GM18858 (cell line): ENCODE results near the gene C7orf57.

Experiments
- ATAC-seq: cut with Tn5 transposase; IDR thresholded peaks from one replicate; pipeline ENCODE4 v1.9.1; 2021; ENCODE audit not compliant: unreplicated experiment

Gene C7orf57

GRCh38 chr7:48084727-48085432 is 49.5 kb downstream of the C7orf57 start:
- ATAC-seq, result peak; percentile 75

GRCh38 chr7:48085433-48085791 is 50.1 kb downstream of the C7orf57 start:
- no peak for ATAC-seq

- ATAC-seq, result no peak
Observed at GRCh38 chr7:48085942-48086341, 50.6 kb downstream of the C7orf57 start.

- peak; percentile 27 for ATAC-seq
Observed at GRCh38 chr7:48087349-48087748, 52.0 kb downstream of the C7orf57 start.

- ATAC-seq, result peak; percentile 36
Observed at GRCh38 chr7:48088559-48089045, 53.3 kb downstream of the C7orf57 start.

- ATAC-seq, result peak; percentile 32
Observed at GRCh38 chr7:48089046-48090003, 54.0 kb downstream of the C7orf57 start, which contains the start of gene UPP1. UPP1 (plus strand) TSS chr7:48089265; CDS start chr7:48094784, 5,519 bp downstream.

- no peak for ATAC-seq
Observed at GRCh38 chr7:48090095-48090805, 54.9 kb downstream of the C7orf57 start.

GRCh38 chr7:48091506-48092433 is 56.4 kb downstream of the C7orf57 start:
- ATAC-seq, result no peak

- no peak for ATAC-seq
Observed at GRCh38 chr7:48094861-48095293, 59.5 kb downstream of the C7orf57 start.

GRCh38 chr7:48096273-48096672 is 60.9 kb downstream of the C7orf57 start:
- no peak for ATAC-seq

- no peak for ATAC-seq
Observed at GRCh38 chr7:48097521-48098231, 62.3 kb downstream of the C7orf57 start.

- ATAC-seq, result no peak
Observed at GRCh38 chr7:48098846-48099245, 63.5 kb downstream of the C7orf57 start.

GRCh38 chr7:48099781-48100180 is 64.4 kb downstream of the C7orf57 start:
- no peak for ATAC-seq

GRCh38 chr7:48101352-48101751 is 66.0 kb downstream of the C7orf57 start:
- no peak for ATAC-seq

- ATAC-seq, result no peak
Observed at GRCh38 chr7:48101968-48102367, 66.6 kb downstream of the C7orf57 start.

- ATAC-seq, result no peak
Observed at GRCh38 chr7:48102530-48102929, 67.2 kb downstream of the C7orf57 start.

GRCh38 chr7:48105045-48105444 is 69.7 kb downstream of the C7orf57 start:
- ATAC-seq, result no peak

- no peak for ATAC-seq
Observed at GRCh38 chr7:48106906-48107659, 71.7 kb downstream of the C7orf57 start.
